Measurements from ENCODE around the gene KRT28.
"Not testable (repeated sequence)": the region's sequence is repeated elsewhere in the genome, so short reads cannot be mapped to it uniquely, and the experiment has no call there.

KRT28 gene

DNA sequence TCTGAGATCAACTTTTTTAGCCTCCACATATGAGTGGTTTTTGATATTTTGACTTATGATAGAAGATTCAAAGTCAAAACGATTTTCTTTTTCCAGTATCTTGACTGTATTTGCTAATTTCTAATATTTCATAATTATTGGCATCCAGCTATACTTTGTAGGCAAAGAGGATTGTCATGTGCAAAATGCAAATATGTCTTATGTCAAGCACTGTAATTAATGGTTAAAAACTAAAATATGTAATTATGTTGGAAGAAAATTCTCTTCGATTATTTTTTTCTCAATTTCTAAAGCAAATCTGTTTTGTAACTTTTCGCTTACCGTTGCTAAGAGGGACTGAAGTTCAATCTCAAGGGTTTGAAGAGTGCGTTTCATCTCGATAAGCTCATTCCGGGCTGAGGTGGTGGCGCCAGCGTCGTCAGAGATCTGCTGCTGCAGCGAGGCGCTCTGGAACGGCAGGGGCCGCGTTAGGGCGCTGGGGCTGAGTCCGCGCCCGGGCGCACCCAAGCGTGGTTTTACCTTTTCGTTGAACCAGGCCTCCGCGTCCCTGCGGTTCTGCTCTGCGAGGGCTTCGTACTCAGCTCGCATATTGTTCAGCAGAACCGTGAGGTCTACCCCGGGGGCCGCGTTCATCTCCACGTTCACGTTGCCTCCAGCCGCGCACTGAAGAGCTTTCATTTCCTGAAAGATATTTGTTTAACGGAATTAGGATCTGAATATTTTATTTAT, 20.4 kb downstream of the KRT28 start:
- DNase-seq (ENCODE audit: low read depth, low spot score): no peak

GRCh38 chr17:40778461-40778860, 21.3 kb downstream of the KRT28 start:
- DNase-seq (ENCODE audit: low read depth, low spot score): no peak

GRCh38 chr17:40777971-40778370, 21.8 kb downstream of the KRT28 start:
- no peak for DNase-seq (ENCODE audit: low read depth, low spot score)

GRCh38 chr17:40777459-40777858, 22.3 kb downstream of the KRT28 start:
- no peak for DNase-seq (ENCODE audit: low read depth, low spot score)

DNA sequence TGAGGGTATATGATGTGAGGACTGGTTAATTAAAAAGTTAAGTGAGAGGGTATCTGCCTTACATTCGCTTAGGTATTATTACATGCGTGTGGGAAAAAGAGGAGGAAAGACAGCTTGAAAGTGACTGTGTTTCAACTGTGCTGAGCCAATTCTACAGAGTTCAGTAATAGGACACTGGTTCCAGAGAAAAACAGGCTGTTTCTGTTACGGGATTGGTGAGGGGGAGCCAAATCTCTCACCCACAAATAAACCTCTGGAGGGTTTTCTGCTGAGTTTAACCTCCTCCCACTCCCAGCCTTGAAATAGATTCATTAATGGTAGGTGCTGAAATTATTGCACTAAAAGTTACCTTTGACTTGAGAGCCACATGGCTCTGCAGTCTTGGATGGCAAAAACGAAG, 23.8 kb downstream of the KRT28 start:
- DNase-seq (ENCODE audit: low read depth, low spot score): no peak

DNA sequence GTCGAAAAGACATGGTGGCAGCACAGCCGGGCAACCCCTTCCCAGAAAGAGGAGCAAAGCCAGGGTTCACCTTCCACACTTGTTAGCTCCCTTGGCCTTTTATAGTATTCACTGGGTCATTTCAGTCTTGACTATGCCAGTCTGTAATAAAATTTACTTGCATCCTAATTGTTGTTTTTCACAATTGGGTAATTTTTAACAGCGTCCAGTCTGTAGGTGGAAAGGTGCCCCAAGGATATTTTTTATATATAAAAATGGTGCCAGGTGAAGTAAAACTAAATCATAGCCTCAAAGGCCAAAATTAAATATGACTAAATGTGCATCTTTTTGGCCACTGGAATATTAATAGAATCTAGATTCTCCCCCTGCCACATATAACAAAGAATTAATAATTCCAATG, 27.7 kb downstream of the KRT28 start, which contains the start of gene KRT26:
Gene KRT26, minus strand, starts transcription at position 101 of the 400 bp plus-strand sequence. Its CDS starts 88 bp downstream, at position 13.
- no peak for DNase-seq (ENCODE audit: low read depth, low spot score)

- DNase-seq (ENCODE audit: low read depth, low spot score): no peak
These were observed 34.1 kb downstream of the KRT28 start for GRCh38 chr17:40765657-40766056.

DNA sequence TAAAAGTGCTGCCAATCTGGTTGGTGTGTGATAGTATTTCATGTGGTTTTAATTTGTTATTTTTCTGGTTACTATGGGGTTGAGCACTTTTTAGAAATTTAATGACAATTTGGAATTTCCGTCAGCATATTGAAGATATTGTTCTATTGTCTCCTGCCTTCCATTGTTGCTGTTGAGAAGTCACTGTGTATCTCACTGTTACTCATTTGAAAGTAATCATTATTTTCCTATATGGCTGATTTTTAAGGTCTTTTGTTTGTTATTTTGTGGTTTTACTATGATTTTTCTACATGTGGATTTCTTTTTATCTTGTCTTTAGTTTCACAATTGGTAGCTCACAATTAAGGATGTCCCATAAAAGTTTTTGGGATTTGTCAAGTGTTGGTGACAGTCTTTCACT, 36.0 kb downstream of the KRT28 start:
- no peak for DNase-seq (ENCODE audit: low read depth, low spot score)

GRCh38 chr17:40760105-40761016, 39.4 kb downstream of the KRT28 start:
- DNase-seq (ENCODE audit: low read depth, low spot score): no peak

- no peak for DNase-seq (ENCODE audit: low read depth, low spot score)
These were observed 44.5 kb downstream of the KRT28 start, which contains the start of gene KRT25 for GRCh38 chr17:40755231-40755630. Gene KRT25, minus strand, starts transcription at chr17:40755331. Its CDS starts 60 bp downstream, at chr17:40755271.

DNA sequence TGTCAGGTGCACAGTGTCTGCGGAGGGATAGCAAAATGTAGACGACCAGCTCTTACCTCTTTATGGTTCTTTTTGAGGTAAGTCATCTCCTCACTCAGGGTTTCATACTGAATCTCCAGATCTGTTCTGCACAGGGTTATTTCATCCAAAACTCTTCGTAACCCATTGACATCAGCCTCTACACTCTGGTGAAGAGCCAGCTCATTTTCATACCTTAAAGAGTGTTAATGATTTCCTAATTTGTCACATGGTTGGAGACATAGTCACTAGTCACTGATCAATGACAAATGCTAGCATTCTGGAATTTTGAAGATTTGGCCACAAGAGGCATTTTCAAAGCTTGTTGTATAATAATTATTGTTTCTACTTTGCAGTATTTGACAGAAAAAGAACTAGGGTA, 46.0 kb downstream of the KRT28 start:
- no peak for DNase-seq (ENCODE audit: low read depth, low spot score)

- no peak for DNase-seq (ENCODE audit: low read depth, low spot score)
These were observed 48.7 kb downstream of the KRT28 start for GRCh38 chr17:40751065-40751464.

DNA sequence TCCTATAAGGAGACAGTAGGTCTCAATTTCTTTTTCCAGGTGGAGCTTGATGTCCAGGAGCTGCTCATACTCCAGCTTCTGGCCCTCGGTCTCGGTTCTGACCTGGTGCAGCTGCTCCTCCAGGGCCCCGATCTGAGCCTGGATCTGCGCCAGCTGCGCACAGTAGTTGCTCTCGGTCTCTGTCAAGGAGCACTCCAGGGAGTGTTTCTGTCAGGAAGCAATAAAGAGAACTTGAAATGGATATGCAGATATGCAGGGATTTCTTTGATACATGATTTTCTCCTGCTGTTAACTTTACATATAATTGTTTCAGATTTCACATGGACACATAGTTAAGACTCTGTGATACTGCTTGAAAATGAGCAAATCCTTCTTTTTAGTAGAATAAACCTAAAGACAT, 49.4 kb downstream of the KRT28 start:
- DNase-seq (ENCODE audit: low read depth, low spot score): no peak

DNA sequence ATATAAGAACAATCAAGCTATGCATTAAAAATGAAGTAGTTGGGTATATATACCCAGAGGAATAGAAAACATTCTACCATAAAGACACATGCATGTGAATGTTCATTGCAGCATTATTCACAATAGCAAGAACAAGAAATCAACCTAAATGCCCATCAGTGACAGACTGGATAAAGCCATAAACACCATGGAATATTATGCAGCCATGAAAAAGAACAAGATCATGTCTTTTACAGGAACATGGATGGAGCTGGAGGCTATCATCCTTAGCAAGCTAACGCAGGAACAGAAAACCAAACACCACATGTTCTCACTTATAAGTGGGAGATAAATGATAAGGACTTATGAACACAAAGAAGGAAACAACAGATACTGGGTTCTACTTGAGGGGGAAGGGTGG, 51.1 kb downstream of the KRT28 start:
- not testable (repeated sequence) for DNase-seq (ENCODE audit: low read depth, low spot score)

Measured in brain pericyte (primary cell).